ENCODE data around the gene DDR2.

DDR2 gene

DNA sequence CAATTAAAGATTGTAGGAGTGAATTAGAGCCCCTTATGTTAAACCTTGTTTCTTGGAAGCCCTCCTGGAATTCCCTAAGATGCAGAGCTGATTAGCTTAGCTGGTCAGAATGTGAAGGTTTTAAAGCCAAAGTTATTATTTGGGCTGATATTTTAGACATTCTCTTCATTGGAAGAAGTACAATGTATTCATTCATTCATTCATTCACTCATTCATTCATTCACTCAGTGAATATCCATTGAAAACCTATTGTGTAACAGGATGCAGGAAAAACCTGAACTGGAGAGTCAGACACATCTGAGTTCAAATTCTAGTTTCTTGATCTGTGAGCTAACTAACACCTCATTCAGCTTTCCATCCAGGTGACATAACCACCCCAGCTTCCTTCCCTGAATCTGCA is 29.7 kb downstream of the DDR2 start:
- Histone ChIP-seq H3K79me1 (ENCODE audit: low read depth, low read length) (no peaks in the 10 kb centered on the region), H3K4ac (ENCODE audit: low read length) (no peak overlapping the region), H2BK15ac (ENCODE audit: low read length) (no peak overlapping the region), H3K9me3 (replicated peaks in 1 of 2; ENCODE audit: control insufficient read depth in 2 of 2, insufficient read depth in 1 of 2, low read depth in 1 of 2, low read length in 2 of 2) (no peaks in the 10 kb centered on the region), H3K4me2 (ENCODE audit: insufficient read depth, low read length, poor library complexity, severe bottlenecking) (no peak overlapping the region), H3K14ac (ENCODE audit: low read length) (no peak overlapping the region), H3K4me1 (ENCODE audit: control insufficient read depth in 2 of 2, insufficient read depth in 1 of 2, low read depth in 1 of 2, low read length in 2 of 2) (peaks cover 0 to 5% of the 10 kb centered on the region in 2 donors), H2BK5ac (ENCODE audit: low read length) (no peak overlapping the region), H3K4me3 (ENCODE audit: low read length in 2 of 2) (no peak overlapping the region), H3K18ac (ENCODE audit: low read length) (no peak overlapping the region), H4K91ac (ENCODE audit: low read depth, low read length, poor library complexity) (no peak overlapping the region), H3K36me3 (replicated peaks in 1 of 2; ENCODE audit: control insufficient read depth in 2 of 2, insufficient read depth in 2 of 2, low read length in 2 of 2) (no peaks in the 10 kb centered on the region), H2AK5ac (ENCODE audit: low read depth, low read length) (no peak overlapping the region), H3K27ac (replicated peaks; ENCODE audit: low read length) (no peak overlapping the region), H3K27me3 (ENCODE audit: control insufficient read depth in 3 of 3, insufficient read depth in 3 of 3, low read depth in 1 of 3, low read length in 3 of 3) (no peaks in the 10 kb centered on the region), H2AFZ (ENCODE audit: low read length) (no peak overlapping the region), H4K8ac (ENCODE audit: low read depth, low read length) (no peak overlapping the region), H3K9ac (ENCODE audit: low read depth, low read length, poor library complexity) (no peak overlapping the region), H3K23ac (ENCODE audit: low read depth, low read length, poor library complexity) (no peak overlapping the region), H2BK12ac (ENCODE audit: low read length) (no peak overlapping the region), H2BK120ac (ENCODE audit: low read depth, low read length) (no peak overlapping the region)
- no peak for DNase-seq (ENCODE audit: low spot score)

DNA sequence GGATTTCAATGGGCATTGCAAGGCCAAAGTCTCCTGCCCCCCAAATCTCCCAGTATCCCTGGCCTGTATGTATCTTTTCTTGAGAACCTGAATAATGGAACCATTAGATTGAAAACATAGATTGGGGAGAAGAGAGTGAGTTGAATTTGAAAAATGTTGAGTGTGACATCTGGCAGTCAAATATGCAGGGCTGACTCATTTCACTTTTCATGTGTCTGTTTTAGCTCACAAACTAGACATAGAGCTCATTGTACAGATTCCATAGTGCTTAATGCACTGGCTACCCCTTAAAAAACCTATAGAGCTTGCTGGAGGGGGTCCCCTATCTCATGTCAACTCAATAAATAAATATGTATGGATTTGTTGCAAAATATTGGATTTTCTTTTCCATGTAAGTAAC is 30.8 kb downstream of the DDR2 start:
- Histone ChIP-seq H2BK120ac (ENCODE audit: low read depth, low read length) (no peak overlapping the region), H3K4me1 (ENCODE audit: control insufficient read depth in 2 of 2, insufficient read depth in 1 of 2, low read depth in 1 of 2, low read length in 2 of 2) (peaks cover 0 to 5% of the 10 kb centered on the region in 2 donors), H3K4me3 (ENCODE audit: low read length in 2 of 2) (no peak overlapping the region), H2BK12ac (ENCODE audit: low read length) (no peak overlapping the region), H3K23ac (ENCODE audit: low read depth, low read length, poor library complexity) (no peak overlapping the region), H3K9ac (ENCODE audit: low read depth, low read length, poor library complexity) (no peak overlapping the region), H3K14ac (ENCODE audit: low read length) (no peak overlapping the region), H3K18ac (ENCODE audit: low read length) (no peak overlapping the region), H2BK15ac (ENCODE audit: low read length) (no peak overlapping the region), H3K79me1 (ENCODE audit: low read depth, low read length) (no peaks in the 10 kb centered on the region), H3K27me3 (ENCODE audit: control insufficient read depth in 3 of 3, insufficient read depth in 3 of 3, low read depth in 1 of 3, low read length in 3 of 3) (no peaks in the 10 kb centered on the region), H2BK5ac (ENCODE audit: low read length) (no peak overlapping the region), H2AK5ac (ENCODE audit: low read depth, low read length) (no peak overlapping the region), H3K4ac (ENCODE audit: low read length) (no peak overlapping the region), H2AFZ (ENCODE audit: low read length) (peak overlapping the region; percentile 74), H3K9me3 (replicated peaks in 1 of 2; ENCODE audit: control insufficient read depth in 2 of 2, insufficient read depth in 1 of 2, low read depth in 1 of 2, low read length in 2 of 2) (no peaks in the 10 kb centered on the region), H3K27ac (replicated peaks; ENCODE audit: low read length) (no peak overlapping the region), H4K91ac (ENCODE audit: low read depth, low read length, poor library complexity) (no peak overlapping the region), H4K8ac (ENCODE audit: low read depth, low read length) (no peak overlapping the region), H3K36me3 (replicated peaks in 1 of 2; ENCODE audit: control insufficient read depth in 2 of 2, insufficient read depth in 2 of 2, low read length in 2 of 2) (no peaks in the 10 kb centered on the region), H3K4me2 (ENCODE audit: insufficient read depth, low read length, poor library complexity, severe bottlenecking) (no peak overlapping the region)
- DNase-seq (ENCODE audit: low spot score) = no peak

DNA sequence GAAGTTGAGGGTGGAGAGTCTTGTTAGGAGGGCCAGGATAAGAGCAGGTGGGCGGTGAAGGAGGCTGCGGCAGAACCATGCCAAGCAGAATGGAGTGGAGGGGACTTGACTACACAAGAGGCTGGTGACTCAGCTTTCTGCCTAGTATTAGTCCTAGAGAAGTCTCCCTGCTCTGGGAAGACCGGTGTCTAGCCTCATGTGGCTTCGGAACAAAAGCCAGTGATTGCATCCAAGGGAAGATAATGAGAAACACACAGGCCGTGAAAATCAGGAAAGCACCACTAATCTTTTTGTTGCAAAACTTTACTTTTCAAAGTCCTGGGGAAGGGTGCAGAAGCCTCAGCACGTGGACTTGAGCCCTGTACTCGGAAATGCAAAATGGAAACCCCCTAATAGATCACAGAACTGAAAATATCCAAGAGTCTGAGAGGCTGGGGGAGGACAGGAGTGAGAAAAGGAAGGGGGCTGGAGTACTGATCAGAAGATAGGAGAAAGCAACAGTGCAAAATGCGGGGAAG is 31.4 kb downstream of the DDR2 start:
- no peaks in the 10 kb centered on the region for H3K9me3 ChIP-seq (replicated peaks in 1 of 2; ENCODE audit: control insufficient read depth in 2 of 2, insufficient read depth in 1 of 2, low read depth in 1 of 2, low read length in 2 of 2)
- WGBS, 2 donors (ENCODE audit: extremely low coverage in 2 of 2, insufficient read length in 2 of 2, insufficient replicate concordance in 1 of 2) = no CpG with 5 or more reads among the region's 8 CpGs
- no peak overlapping the region for H4K8ac ChIP-seq (ENCODE audit: low read depth, low read length)
- no peak overlapping the region for H3K9ac ChIP-seq (ENCODE audit: low read depth, low read length, poor library complexity)
- H3K36me3 ChIP-seq (replicated peaks in 1 of 2; ENCODE audit: control insufficient read depth in 2 of 2, insufficient read depth in 2 of 2, low read length in 2 of 2) = no peaks in the 10 kb centered on the region
- no peak overlapping the region for H3K4me3 ChIP-seq (ENCODE audit: low read length in 2 of 2)
- no peak overlapping the region for H3K4me2 ChIP-seq (ENCODE audit: insufficient read depth, low read length, poor library complexity, severe bottlenecking)
- H4K91ac ChIP-seq (ENCODE audit: low read depth, low read length, poor library complexity) = no peak overlapping the region
- H3K27me3 ChIP-seq (ENCODE audit: control insufficient read depth in 3 of 3, insufficient read depth in 3 of 3, low read depth in 1 of 3, low read length in 3 of 3) = no peaks in the 10 kb centered on the region
- H3K18ac ChIP-seq (ENCODE audit: low read length) = no peak overlapping the region
- no peak overlapping the region for H2BK12ac ChIP-seq (ENCODE audit: low read length)
- H3K14ac ChIP-seq (ENCODE audit: low read length) = no peak overlapping the region
- H2AFZ ChIP-seq (ENCODE audit: low read length) = peak overlapping the region; percentile 74
- no peak overlapping the region for H2BK120ac ChIP-seq (ENCODE audit: low read depth, low read length)
- no peaks in the 10 kb centered on the region for H3K79me1 ChIP-seq (ENCODE audit: low read depth, low read length)
- H3K23ac ChIP-seq (ENCODE audit: low read depth, low read length, poor library complexity) = no peak overlapping the region
- no peak overlapping the region for H3K27ac ChIP-seq (replicated peaks; ENCODE audit: low read length)
- H2AK5ac ChIP-seq (ENCODE audit: low read depth, low read length) = no peak overlapping the region
- peak; percentile 30 for DNase-seq (ENCODE audit: low spot score)
- H2BK5ac ChIP-seq (ENCODE audit: low read length) = no peak overlapping the region
- H2BK15ac ChIP-seq (ENCODE audit: low read length) = no peak overlapping the region
- H3K4me1 ChIP-seq (ENCODE audit: control insufficient read depth in 2 of 2, insufficient read depth in 1 of 2, low read depth in 1 of 2, low read length in 2 of 2) = peaks cover 0 to 5% of the 10 kb centered on the region in 2 donors
- no peak overlapping the region for H3K4ac ChIP-seq (ENCODE audit: low read length)

DNA sequence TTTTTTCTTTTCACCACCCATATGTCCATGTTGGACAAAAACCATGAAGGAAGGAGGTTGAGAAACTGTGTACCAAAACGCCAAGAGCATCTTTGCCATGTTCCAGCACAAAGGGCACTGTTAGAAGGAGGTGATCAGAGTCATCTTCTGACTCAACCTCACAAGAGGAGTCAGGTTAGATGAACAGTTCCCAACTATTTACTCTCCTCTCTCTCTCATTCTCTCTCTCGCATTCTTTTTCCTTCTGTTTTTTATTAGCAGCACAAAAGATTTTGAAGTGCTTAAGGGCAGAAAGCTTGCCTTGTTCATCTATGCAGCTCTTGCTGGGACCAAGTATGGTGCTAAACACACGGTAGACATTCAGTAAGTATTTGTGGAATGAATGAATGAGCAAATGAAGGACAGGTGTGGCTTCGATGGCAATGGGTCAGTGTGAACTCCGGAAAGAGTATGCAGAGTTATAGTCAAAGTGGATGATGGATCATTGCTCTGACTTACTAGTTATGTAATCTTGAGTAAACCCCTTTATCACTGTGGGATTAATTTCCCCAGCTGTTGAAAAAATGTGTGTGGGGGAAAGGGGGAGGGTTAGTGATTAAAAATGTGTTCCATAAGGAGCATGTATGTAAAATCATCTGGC is 33.9 kb downstream of the DDR2 start:
- Histone ChIP-seq H4K91ac (ENCODE audit: low read depth, low read length, poor library complexity) (no peak overlapping the region), H3K27ac (replicated peaks; ENCODE audit: low read length) (no peak overlapping the region), H3K18ac (ENCODE audit: low read length) (no peak overlapping the region), H2AK5ac (ENCODE audit: low read depth, low read length) (no peak overlapping the region), H3K23ac (ENCODE audit: low read depth, low read length, poor library complexity) (no peak overlapping the region), H2BK120ac (ENCODE audit: low read depth, low read length) (no peak overlapping the region), H3K36me3 (replicated peaks in 1 of 2; ENCODE audit: control insufficient read depth in 2 of 2, insufficient read depth in 2 of 2, low read length in 2 of 2) (no peaks in the 10 kb centered on the region), H4K8ac (ENCODE audit: low read depth, low read length) (no peak overlapping the region), H3K4me3 (ENCODE audit: low read length in 2 of 2) (no peak overlapping the region), H3K4ac (ENCODE audit: low read length) (no peak overlapping the region), H3K4me2 (ENCODE audit: insufficient read depth, low read length, poor library complexity, severe bottlenecking) (no peak overlapping the region), H2BK5ac (ENCODE audit: low read length) (no peak overlapping the region), H2BK15ac (ENCODE audit: low read length) (no peak overlapping the region), H3K4me1 (ENCODE audit: control insufficient read depth in 2 of 2, insufficient read depth in 1 of 2, low read depth in 1 of 2, low read length in 2 of 2) (peaks cover 0 to 5% of the 10 kb centered on the region in 2 donors), H3K79me1 (ENCODE audit: low read depth, low read length) (no peaks in the 10 kb centered on the region), H3K9me3 (replicated peaks in 1 of 2; ENCODE audit: control insufficient read depth in 2 of 2, insufficient read depth in 1 of 2, low read depth in 1 of 2, low read length in 2 of 2) (no peaks in the 10 kb centered on the region), H3K27me3 (ENCODE audit: control insufficient read depth in 3 of 3, insufficient read depth in 3 of 3, low read depth in 1 of 3, low read length in 3 of 3) (no peaks in the 10 kb centered on the region), H3K14ac (ENCODE audit: low read length) (no peak overlapping the region), H3K9ac (ENCODE audit: low read depth, low read length, poor library complexity) (no peak overlapping the region), H2AFZ (ENCODE audit: low read length) (no peak overlapping the region), H2BK12ac (ENCODE audit: low read length) (no peak overlapping the region)
- no CpG with 5 or more reads among the region's 5 CpGs for WGBS, 2 donors (ENCODE audit: extremely low coverage in 2 of 2, insufficient read length in 2 of 2, insufficient replicate concordance in 1 of 2)
- no peak for DNase-seq (ENCODE audit: low spot score)
